NCI-H187 (cell line): ENCODE data around the gene EPHB3.

ENCODE experiments used
- DNase-seq, 2 experiments: peaks; one replicate each; lab custom pipeline; 2025; lab: John Stamatoyannopoulos, UW

The EPHB3 gene

GRCh38 chr3:184543843-184544512 is 17.6 kb upstream of the EPHB3 start:
- peak; percentile 63 to 79 for DNase-seq

- DNase-seq = no peak
These were observed 17.1 kb upstream of the EPHB3 start for GRCh38 chr3:184544513-184544861.

GRCh38 chr3:184545769-184546168 is 15.8 kb upstream of the EPHB3 start:
- DNase-seq = no peak

- no peak for DNase-seq
These were observed 15.3 kb upstream of the EPHB3 start for GRCh38 chr3:184546252-184546651.

GRCh38 chr3:184549796-184550577 is 11.6 kb upstream of the EPHB3 start:
- no peak for DNase-seq

DNA sequence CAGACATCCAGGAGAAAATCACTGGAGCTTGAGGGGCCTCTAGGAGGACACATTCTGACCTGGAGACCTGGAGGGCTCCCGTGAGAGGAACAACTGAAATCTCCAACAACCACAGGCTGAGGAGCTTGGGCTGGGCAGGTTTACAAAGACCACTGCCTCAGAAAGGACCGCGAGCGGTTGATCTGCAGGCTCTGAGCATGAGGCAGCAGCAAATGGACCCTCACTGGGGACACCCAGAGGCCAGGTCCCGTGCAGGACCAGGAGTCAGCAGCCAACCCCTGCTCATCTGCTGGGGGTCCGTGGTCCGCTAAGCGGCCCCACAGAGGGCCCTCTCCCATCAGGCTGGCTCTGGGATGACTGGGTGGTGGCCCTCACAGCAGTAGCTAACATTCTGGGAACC is 10.5 kb upstream of the EPHB3 start:
- no peak for DNase-seq

DNA sequence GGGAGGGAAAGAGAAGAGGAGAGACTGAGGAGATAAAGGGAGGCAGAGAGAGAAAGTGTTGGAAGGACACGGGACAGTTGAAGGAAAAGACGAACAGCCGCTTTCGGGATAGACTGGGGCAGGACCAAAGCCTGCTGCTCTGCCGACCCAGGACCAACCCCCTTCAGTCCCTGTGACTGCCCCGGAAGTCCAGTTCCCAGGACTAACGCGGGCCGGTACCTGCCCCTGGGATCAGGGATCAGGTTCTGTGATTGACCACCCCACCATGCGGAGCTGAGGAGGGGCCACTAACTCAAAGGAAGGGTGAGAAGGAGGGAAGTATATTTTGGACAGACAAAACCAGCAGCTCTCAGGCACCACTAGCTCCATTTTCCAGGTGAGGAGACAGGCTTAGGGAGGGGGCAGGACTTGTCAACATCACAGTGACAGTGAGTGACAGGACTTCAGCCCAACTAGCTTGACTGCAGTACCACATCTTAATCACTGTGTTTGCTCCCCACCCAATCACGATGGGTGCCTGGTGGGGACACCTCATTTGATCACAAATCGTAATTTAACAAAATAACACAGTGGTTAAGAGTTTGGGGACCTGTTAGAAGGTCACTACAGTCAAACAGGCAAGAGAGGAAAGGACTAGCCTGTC is 9.8 kb upstream of the EPHB3 start:
- DNase-seq = no peak

DNA sequence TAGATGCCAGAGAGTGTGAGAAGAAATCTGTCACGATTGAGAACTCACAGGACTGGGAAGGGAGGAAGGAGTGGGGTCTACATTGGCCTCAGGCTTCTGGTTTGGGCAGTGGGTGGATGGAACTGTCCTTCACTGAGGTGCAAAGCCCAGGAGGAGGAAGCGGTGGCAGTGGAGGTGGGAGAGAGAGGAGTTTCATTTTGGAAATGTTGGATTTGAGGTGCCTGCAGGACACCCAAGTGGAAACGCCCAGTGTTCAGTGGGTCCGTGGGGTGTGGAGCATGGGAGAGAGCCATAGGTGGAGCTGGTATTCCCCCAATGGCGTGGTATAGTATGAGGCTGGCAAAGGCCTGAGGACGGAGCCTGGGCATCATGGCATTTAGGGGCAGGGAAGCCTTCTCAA is 9.3 kb upstream of the EPHB3 start:
- no peak for DNase-seq

GRCh38 chr3:184552863-184553262 is 8.7 kb upstream of the EPHB3 start:
- no peak for DNase-seq

GRCh38 chr3:184553385-184553784 is 8.2 kb upstream of the EPHB3 start:
- DNase-seq = no peak

GRCh38 chr3:184554461-184554860 is 7.1 kb upstream of the EPHB3 start:
- no peak for DNase-seq

DNA sequence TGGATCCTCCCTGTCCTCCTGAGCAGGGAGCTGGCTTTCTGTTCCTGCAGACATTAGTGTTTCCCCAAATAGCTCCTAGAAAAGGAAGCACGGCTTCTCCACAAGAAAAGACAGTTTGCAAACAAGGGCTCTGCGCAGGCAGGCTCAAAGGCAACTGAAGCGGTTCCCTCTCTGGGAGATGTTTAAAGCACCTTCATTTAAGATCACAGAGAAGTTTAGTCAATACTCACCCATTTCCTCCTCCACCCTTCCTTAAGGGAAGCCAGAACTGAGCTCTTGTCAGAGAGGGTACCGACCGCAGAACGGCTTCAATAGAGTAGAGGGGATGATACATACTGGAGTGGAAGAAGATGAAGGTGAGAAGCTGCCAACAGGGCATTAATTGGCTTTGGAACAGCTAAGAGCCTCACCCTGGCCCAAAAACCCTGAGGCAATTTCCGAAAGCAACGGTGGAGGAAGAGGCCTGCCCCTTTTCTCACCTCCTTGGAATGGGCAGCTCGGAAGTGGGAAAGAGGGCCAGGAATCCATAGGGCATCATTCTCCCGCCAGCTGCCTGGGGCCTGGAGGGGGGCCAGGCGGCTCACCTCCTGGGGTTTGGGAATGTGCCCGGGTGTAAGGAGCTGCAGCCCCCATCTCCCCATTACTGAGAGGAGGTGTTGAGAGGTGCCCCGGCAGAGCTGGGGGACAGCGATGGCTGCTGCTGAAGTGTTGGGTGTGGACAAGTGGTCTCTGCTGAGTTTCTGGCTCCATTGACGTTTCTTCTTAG is 4.8 kb upstream of the EPHB3 start:
- no peak for DNase-seq

DNA sequence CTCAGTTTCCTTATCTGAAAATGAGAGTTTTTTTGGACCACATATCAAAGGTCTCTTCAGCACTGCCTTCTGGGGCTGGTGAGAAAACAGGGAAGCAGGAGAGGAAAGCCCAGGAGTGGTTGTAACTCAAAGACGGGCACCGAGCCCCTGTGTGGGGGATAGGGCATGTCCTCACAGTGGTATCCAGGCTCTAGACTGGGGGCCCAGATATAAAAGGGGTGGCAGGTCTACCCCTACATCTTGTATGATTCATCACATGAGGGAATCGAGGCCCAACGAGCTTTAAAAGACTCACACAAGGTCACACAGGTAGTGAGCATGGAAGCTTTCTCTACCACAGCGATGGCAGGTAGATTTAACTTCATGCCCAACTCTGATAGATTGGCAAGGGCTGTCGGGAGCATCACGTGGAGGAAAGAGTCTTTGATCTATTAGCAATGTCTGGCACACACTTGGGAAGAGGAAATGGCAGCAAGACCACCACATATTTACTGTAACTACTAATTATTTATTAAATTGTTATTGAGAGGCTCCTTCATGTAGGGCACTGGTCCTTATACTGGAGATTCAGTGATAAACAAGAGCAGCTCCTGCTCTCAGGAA is 4.1 kb upstream of the EPHB3 start:
- no peak for DNase-seq

DNA sequence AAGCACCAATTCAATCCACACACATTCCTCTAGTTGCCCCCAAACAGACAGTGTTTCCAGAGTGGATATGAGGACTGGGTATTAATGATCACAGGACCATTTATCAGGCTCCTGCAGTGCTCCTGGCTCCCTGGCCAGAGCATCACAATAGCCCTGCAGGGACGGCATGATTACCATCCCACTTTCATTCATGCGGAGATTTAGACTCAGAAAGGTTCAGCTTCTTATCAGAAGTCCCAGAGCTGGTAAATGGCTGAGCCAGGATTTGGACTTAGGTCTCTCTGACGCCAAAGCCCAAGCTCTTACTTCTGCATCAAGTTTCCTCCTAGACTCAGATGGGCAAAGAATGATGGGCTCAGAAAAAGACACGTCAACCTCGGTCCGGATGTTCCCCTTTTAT is 2.9 kb upstream of the EPHB3 start:
- no peak for DNase-seq

GRCh38 chr3:184559336-184559735 is 2.2 kb upstream of the EPHB3 start:
- peak in 1 of 2 experiments; percentile 11 for DNase-seq

DNA sequence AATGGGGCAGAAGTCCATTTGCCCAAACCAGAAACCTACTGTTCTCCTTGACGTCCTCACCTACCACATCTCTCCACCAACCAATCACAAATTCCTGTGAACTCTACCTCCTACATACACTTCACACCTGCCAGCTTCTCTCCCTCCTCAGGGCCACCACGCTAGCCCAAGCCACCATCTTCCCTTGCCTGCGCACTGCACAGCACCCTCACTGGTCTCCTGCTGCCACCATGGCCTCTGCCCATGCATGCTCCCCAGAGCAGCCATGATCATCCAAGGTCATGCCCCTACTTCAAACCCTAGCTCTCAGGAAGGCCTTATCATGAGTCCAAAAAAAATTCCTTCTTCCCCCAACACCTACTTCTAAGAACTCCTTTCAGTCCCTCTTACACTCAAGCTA is 1.1 kb upstream of the EPHB3 start:
- no peak for DNase-seq

DNA sequence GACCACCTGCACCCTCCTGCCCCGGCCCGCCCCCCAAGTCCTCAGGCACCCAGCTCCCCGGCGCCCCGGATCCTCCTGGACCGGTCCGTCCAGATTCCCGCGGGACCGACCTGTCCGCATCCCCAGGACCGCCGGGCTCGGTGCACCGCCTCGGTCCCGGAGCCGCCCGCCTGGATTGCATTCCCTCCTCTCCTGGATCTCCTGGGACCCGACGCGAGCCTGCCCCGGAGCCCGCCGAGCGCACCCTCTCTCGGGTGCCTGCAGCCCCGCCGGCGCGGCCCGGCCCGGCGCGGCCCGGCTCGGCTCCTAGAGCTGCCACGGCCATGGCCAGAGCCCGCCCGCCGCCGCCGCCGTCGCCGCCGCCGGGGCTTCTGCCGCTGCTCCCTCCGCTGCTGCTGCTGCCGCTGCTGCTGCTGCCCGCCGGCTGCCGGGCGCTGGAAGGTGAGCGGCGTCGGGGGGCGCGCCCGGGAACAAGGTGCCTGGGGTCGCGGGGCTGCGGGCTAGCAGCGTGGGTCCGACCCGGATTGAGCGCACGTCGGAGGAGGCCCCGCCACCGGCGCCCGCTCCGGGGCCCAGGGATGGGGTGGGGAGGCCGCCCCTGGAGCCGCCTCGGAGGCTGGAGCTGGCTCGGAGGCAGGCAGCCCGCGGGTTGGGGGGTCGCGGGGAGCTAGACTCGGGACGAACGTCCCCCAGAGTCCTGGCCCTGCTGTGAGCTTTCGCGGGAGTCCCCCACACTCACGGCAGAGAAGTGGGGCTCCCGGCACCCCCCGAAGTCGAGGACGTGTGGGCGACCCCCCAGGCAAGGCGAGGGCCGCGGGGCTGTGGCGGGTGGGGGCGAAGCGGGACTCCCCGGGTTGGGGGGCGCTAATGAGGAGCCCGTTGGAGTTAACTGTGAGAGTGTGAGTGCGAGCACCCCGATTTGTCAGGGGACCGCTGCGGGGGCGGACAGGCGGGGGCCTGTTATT is 610 bp downstream of the EPHB3 start:
- no peak for DNase-seq

- DNase-seq = no peak
These were observed 1.4 kb downstream of the EPHB3 start for GRCh38 chr3:184562878-184563560.

DNA sequence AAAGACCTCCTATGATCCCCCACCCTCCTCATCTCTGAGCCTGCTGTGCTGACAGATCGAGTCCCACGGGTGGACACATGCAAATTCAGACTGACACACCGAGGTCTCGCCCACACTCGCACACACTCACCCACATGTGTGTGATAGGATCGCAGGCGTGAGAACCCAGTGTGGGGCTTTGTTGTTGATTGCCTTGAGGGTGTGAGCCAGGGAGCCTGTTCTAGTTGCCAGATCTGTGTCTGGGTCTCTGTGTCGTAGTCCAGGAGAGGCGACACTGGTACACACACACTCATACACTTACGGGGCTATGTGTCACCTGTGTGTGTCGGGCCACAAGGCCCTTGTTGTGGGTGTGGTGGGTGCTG is 2.0 kb downstream of the EPHB3 start:
- no peak for DNase-seq

DNA sequence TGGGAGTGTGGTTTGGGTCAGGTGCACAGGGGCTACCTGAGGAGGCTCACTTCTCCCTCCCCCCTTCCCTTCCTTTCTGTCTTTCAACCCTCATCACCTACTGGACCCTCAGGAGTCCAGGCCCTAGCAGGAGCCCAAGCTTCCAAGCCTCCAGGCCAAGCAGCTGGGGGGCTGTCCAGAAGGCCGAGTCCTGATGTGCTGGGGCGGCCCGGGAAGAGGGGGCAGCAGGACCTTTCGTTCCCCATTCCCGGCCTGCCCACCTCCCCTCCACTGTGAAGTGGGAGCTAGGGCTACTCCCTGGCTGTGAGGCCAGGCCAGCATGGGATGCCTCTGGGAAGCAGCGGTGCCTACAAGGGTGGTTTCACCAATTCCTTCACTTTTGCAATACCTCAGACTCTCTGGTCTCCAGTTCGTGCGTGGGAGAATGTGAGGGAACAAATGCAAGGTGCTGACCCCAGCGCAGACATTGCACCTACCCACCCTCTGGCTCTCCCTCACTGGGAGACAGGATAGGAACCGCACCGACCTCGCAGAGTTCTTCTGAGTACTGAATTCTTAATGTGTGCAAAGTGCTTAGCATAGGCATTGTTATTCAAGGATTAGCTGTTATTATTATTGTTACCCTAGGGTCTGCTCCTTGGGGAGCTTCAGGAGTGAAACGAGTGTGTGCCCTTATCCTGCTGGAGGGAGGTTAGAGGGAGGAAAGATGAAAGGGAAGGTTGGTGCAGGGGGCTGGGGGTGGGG is 2.5 kb downstream of the EPHB3 start:
- DNase-seq = no peak
